GM23248 (cell line): ENCODE measurements around the gene PPP4R3A.

Experiments used
- EZH2 ChIP-seq: fragments of 200-600 bp; sonication (generic); IDR thresholded peaks from 2 replicates; pipeline ENCODE4 v1.6.1; 2018; ENCODE audit warnings: antibody characterized with exemption, mild to moderate bottlenecking; ENCODE audit not compliant: insufficient read depth, poor library complexity, severe bottlenecking
- EZH2phosphoT487 ChIP-seq: fragments of 200-600 bp; sonication (generic); IDR thresholded peaks from 2 replicates; pipeline ENCODE4 v1.6.1; 2018; ENCODE audit warnings: antibody characterized with exemption, moderate library complexity, mild to moderate bottlenecking, low read depth; ENCODE audit not compliant: insufficient read depth

DNA sequence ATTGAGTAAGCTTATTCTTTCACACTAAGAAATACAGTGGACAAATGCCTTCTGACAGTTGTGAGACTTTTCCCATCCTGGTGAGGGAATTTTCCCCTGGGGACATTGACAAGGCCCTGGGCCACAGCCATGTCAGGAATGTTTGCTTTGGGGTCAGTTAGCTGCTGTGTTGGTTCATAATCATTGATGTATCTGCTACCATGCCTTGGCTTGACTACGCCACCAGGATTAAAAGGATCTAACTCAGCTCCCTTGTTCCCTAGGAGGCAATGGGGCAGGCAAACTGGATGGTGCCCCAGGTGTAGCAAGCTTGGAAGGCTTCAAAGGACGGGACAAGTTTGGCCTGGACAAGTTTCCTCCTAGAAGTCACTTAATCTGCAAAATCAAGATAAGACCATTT, 89.4 kb downstream of the PPP4R3A start:
- TF ChIP-seq EZH2 (no peak), EZH2phosphoT487 (no peak)
